GM21619 (cell line): ENCODE measurements around the gene ASB8.
"Not testable (repeated sequence)": the region's sequence is repeated elsewhere in the genome, so short reads cannot be mapped to it uniquely, and the experiment has no call there.

ENCODE experiments used
- ATAC-seq: cut with Tn5 transposase; IDR thresholded peaks from one replicate; pipeline ENCODE4 v1.9.1; 2021; ENCODE audit not compliant: unreplicated experiment

Gene ASB8

GRCh38 chr12:48142818-48143674 lies 14.3 kb downstream of the ASB8 start:
- no peak for ATAC-seq

DNA sequence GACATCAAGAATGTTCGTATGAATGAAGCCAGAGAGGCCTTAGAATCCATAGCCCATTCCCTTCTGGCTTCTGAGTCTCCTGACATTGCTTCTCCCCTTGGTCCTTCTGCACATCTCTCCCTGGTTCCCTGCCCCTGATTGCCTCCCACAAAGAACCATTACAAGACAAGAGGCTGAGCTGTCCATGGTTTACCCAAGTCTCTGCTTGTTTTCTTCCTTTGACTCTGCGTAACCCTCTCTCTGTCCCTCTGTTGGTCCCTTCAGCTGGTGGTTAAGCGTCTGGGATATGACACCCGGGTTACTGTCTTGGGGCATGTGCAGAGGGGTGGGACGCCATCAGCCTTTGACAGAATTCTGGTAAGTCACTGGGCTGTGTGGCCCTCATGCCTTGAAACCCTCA lies 22.3 kb downstream of the ASB8 start:
- ATAC-seq: no peak

- ATAC-seq: no peak
Observed at GRCh38 chr12:48132826-48133225, 24.5 kb downstream of the ASB8 start.

GRCh38 chr12:48131517-48131916 lies 25.8 kb downstream of the ASB8 start:
- ATAC-seq: no peak

GRCh38 chr12:48129376-48129775 lies 27.9 kb downstream of the ASB8 start:
- no peak for ATAC-seq

- ATAC-seq: no peak
Observed at GRCh38 chr12:48128800-48129199, 28.5 kb downstream of the ASB8 start.

DNA sequence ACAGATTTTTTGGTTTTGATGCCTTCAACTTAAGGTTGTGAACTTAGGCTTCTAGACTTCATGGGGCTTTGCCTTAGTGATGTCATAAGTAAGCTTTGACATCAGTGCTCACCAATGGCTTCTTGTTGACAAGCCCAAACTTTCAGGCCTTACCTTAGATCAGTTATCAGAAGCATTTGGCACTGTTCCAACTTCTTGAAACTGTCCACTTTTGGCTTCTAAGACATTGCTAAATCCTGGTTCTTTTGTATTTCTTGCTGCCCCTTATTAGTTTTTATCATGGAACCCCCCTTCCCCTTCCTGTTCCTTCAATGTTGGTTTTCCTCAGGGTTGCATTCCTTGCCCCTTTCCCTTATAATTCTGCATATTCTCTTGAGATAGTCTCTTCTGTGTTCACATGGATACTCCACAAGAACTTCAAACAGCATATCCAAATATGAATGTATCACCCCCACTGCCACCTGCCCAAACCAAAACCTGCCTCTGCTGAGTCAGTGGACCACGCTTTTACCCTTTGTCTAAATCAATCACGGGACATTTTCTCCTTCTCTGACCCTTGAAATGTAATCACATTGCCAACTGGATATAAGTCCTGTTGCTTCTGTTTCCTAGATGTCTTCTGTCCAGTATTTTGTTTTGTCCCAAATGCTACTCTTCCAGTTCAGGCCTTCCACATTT lies 30.2 kb downstream of the ASB8 start:
- ATAC-seq: no peak

- no peak for ATAC-seq
Observed at GRCh38 chr12:48125985-48126384, 31.3 kb downstream of the ASB8 start.

DNA sequence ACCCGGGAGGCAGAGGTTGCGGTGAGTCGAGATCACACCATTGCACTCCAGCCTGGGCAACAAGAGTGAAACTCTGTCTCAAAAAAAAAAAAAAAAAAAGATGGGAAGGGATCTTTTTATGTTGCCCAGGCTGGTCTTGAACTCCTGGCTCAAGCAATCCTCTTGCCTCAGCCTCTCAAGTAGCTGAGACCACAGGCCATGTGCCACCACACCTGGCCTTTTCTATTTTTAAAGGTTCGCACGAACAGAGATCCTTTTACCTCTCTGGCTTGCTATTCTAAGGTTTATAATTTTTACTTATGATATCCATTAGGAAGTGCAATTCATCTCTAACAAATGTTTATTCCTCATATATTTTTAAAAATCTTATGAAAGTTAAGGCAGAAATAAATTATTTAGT lies 31.8 kb downstream of the ASB8 start:
- not testable (repeated sequence) for ATAC-seq

GRCh38 chr12:48123169-48123568 lies 34.1 kb downstream of the ASB8 start:
- ATAC-seq: no peak

DNA sequence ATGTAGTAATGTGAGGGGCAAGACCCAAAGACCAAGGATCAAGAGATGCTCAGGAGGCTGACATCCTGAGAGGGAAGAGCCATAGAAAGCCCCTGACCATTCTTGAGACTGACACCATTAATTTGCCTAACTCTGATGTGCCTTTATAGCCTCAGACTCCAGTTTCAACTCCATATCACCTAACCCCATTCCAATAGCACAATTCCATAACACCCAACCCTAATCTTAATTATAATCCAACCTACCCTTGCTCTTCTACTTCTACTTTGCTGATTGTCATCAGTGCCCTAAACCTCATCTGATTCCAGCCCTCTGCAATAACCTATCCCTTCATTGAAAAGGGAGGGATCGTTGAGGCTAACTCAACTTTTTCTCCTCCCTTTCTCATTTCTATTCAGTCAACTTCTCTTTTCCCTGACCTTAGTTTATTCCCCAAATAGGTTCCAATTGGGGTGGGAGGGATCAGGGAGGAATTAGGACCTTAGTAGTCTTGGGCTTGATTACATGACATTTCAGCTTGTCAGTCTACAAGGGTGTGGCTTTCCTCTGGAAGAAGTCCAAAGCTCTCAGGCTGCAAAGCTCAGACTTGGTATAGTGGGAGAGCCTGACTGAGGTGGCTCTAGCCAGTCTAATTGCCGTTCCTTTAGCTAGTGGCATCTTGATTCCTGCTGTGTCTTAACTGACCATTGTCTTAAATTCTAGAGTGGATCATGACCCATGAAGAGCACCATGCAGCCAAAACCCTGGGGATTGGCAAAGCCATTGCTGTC lies 35.1 kb downstream of the ASB8 start:
- ATAC-seq: no peak

- ATAC-seq: no peak
Observed at GRCh38 chr12:48121522-48121921, 35.8 kb downstream of the ASB8 start.

- ATAC-seq: no peak
Observed at GRCh38 chr12:48119834-48120195, 37.5 kb downstream of the ASB8 start.

DNA sequence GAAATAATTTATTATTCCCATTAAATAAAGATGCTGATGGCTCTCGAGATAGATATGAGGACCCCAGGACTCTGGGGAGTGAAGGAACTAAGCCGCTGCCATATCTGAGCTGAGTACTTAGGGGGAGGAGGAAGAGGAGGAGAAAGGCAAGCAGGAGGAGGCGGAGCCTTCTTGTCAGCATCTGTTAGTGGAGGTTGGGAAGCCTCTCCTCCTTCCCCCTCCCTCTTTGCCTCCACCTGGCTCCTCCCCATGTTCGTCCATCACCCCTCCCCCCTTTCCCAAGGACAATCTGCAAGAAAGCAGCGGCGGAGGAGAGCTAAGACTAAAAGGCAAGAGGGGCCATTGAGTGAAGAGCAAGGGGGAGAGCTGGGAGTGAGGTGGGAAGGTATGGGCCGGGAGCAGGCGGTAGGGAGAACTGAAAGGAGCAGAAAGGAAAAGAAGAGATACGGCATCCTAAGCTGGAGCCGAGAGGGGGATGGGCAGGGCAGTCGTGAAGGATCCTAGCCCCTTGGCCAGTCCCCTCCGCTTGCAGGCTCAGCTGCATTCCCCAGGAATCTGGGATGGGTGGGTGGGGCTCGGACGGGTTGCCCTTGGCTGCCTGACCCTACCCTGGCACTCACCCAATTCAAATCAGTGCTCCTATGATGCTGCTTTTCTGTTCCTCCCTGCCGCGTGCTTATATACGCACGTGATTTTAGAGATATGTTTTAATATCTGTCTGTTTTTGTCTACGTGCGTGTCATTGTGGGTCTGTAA lies 38.1 kb downstream of the ASB8 start, which contains the start of gene PFKM:
TSS of gene PFKM (plus strand) at position 287 of the 756 bp plus-strand sequence. CDS start 3,411 bp downstream, outside the sequence.
- ATAC-seq: peak; percentile 99

- no peak for ATAC-seq
Observed at GRCh38 chr12:48118284-48118871, 38.9 kb downstream of the ASB8 start.

DNA sequence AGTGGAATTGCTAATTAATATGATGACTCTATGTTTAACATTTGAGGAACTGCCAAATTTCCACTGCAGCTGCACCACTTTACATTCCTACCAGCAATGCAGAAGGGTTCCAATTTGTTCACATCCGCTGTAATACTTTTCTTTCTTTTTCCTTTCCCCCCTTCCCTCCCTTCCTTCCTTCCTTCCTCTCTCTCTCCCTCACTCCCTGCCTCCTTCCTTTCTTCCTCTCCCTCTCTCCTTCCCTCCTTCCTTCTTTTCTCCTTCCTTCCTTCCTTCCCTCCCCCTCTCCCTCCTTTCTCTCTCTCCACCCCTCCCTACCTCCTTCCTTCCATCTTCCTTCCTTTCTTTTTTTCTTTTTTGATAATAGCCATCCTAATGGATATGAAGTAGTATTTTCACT lies 41.4 kb downstream of the ASB8 start:
- no peak for ATAC-seq

GRCh38 chr12:48111312-48111693 lies 46.0 kb downstream of the ASB8 start:
- not testable (repeated sequence) for ATAC-seq

GRCh38 chr12:48110691-48111311 lies 46.5 kb downstream of the ASB8 start:
- ATAC-seq: no peak

DNA sequence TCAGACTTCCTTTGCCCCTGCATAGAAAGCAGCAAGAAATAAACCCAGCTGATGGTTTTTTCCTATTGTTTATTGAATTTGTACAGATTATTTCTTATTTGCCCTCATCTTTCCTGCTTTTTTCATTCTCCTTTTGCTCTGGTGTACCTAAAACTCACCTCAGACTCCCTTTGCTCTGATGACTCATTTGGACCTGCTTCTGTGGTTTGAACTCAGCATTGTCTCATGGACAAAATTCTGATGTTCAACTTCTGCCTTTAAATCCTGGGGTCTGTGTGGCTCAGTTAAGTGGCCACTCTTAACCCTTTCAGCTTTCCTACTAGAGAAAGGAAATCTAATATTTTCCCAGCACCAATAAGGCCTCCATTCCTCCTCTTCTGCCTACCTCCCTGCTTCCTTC lies 47.9 kb downstream of the ASB8 start:
- no peak for ATAC-seq
